Hepatic stellate cell (primary cell): Measurements from ENCODE around the gene FAM47B.

Source experiments
- DNase-seq: peaks from one replicate; pipeline ENCODE4 v3.0.0; 2011; ENCODE audit warnings: low spot score

Gene FAM47B

DNA sequence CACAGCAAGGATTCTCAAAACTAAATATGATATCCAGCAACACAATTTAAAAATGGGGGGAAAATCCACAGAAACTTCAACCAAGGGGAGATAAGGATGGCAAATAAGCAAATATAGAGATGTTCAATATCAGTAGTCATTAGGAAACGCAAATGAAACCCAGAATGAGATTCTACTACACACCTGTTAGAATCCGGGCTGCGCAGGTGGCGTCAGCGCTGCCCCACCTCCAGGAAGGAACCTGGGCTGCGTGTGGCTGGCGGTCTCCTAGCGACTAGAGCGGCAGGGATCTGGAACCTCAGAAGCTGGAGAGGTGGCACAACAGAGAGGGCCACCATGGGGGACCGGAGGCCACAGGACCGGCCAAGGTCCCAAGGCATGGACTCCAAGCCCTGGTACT is at the start of gene FAM47B:
FAM47B (plus strand) TSS at position 301 of the 400 bp plus-strand sequence; CDS start at position 337, 36 bp downstream.
- no peak for DNase-seq

DNA sequence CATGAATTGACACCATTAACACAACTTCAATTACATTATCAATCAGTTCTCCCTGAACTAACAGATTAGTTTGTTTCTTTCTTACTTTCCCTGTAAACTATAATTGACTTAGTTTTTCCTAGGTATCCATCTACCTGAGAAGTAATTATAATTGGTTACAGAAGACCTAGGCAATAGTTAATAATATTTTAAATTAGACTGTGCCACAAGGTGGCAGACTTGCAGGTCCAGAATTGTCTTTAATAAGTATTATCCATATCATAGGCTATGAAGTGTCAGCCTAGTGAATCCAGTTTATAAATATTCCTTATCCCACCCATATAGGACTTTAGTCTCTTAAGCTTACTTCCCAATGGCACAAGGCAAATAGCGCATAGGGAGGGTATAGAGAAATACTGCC is 48.9 kb upstream of the FAM47B start:
- no peak for DNase-seq

DNA sequence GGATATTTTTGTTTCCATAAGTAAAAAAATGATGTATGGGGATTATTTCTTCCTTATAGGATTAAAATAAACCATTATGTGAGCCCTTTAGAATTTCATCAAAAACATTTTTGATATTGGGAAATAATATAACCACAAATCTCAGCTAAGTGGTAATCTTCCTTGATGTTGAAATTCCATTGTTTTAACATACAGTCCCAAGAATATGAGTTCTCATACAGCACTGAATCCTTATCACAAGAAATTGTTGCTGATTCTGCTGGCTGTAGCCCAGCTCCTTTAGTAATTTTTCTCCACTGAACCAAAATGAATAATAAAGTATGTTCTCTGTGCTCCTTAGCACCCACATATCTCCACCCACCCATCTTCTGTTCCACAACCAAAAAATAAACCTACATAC is 41.9 kb upstream of the FAM47B start:
- DNase-seq: no peak

DNA sequence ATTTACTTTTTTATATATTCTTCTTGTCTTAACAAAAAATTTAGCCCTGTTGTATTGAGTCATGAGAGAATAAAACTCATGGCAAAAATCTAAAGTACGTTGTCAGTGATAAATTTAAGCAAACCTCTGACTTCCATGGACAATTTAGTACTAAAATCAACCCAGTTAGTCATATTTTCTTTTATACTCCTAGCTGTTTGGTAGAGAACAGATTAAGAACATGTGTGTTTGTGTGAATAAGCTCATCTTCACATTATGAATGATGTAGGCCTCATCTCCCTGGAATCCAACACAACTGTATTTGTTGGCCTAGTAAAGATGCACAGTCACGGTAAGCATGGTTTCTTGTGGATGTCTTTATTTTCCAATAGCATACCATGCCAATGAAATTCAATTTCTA is 40.8 kb upstream of the FAM47B start:
- DNase-seq: no peak

DNA sequence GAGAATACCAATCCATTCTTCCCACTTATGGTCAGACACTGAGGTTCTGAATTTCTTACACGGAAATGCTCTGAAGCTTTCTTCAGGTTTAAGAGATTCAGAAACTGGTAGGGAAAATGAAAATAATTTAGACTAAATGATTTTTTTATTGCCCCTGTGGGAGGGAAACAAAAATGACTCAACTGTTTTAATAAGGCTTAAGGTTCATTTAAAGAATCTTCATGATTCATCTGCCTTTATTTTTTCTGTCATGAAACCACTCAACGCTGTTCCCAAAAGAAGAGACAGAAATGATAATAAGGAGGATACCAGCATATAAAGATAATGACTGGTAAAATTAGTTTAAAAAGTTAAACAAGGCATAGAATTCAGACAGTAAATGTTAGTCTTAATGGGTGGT is 39.3 kb upstream of the FAM47B start:
- DNase-seq: no peak

DNA sequence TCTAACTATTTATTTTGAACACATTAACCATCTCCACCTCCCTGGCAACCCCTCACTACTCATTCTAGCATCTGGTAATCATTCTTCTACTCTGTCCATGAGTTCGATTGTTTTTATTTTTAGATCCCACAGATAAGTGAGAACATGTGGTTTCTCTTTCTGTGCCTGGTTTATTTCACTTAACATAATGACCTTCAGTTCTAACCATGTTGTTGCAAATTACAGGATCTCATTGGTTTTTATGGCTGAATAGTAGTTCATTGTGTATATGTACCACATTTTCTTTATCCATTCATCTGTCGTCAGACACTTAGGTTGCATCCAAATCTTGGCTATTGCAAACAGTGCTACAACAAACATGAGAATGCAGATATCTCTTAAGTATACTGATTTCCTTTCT is 33.4 kb upstream of the FAM47B start:
- DNase-seq: no peak

DNA sequence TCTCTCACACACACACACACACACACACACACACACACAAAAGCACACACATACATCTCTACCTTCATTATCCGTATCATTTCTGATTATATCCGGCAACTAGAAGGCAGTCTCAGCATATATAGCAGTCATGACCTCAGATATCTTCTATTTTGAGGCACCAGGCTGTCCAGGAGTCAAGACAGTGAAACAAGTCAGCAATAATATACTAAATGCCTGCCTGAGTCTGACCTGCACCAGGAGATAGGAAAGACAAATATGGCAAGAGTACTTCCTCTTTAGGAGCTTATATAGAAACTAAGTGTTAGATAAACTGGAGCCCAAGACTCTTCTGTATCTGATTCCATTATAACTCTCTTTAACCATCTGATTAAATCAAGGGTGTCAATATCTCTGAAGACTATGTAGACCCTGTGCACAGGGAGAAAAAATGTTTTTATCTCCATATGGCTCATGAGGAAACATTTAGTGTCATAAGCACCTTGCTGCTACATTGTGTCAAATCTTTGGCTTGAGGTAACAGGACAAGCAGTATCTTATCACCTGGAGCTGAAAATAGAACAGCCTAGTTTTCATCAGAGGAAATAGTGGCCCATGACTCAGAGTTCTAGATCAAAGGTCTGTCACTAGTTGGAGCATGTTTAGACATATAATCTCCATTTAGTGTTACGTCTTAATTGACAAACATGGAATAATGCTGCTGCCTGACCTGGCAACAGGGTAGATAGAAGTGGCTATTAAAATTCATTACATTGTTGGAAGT is 27.0 kb upstream of the FAM47B start:
- DNase-seq: no peak

DNA sequence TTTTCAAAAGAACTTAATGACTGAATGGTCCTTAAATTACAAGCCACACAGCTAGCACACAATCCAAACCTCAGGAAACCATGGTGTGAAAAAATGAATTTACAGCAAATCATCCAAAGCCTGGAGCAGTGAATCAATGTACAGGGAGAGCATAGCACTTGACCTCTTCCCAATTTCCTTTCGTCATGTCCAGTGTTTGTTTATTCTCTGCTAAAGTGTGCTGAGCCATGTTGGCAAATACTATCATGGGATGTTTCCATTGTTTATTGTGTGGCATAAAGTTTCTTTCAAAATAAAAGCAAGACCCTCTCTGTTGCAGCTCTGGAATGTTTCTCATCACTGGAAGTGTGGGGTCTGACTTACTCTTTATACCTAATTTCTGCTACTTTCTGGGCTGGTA is 25.4 kb upstream of the FAM47B start:
- DNase-seq: no peak

DNA sequence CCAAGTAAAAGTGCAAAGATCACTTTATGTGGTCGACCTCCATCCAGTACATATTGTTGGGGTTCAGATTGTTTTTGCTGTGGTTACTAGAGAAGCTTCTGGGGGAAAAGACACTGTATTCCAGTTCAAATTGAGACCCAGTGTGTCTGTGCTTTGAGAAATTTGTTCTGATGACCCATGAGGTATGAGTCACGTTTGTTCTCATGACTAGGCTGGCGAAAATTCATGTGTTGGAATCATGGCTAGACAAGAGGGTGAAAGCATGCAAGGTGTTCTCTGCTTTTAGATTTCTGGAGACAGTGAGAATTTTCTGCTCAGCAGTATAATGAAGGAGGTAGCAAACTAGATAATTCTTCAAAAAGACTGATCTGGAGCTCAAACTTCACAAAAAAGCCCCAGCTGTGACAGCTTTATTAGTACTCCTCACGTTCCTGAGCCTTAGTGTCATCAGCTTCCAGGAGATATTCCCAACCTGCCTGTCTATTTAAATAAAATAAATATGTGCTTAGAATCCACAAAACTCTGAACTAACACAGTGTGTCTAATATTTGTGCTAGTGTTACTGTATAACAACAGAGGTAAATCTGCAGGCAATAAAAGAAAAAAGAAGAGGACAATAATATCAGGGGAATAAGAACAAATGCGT is 24.4 kb upstream of the FAM47B start:
- peak; percentile 11 for DNase-seq

DNA sequence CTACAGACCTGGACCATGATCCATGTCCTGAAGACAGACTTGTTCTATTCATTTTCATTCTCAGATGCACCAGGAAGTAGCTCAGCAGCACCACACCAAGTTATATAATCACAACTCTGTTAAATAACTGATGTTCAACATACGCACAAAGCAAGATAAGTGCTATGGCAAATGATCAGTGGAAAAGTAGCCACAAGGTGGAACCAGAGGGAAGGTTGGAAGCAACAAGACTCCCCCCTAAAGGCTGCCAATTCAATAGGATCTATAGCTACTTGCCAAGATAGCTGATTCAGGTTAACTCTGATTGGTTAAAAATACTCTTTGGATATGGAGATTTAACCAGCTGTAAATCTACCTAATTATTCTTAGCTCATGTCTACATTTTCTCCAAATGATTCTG is 23.7 kb upstream of the FAM47B start:
- no peak for DNase-seq

DNA sequence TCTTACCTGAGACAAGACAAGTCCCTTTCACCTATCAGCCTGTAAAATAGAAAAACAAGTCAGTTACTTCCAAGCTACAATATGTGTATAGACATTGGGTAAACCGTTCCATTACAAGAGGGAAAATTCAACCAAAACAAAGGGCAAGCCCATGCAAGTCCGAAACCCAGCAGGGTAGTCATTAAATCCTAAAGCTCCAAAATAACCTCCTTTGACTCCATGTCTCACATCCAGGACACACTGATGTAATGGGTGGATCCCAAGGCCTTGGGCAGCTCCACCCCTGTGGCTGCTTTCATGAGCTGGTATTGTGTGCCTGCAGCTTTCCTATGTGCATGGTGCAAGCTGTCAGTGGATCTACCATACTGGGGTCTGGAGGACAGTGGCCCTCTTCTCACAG is 14.7 kb upstream of the FAM47B start:
- DNase-seq: no peak

DNA sequence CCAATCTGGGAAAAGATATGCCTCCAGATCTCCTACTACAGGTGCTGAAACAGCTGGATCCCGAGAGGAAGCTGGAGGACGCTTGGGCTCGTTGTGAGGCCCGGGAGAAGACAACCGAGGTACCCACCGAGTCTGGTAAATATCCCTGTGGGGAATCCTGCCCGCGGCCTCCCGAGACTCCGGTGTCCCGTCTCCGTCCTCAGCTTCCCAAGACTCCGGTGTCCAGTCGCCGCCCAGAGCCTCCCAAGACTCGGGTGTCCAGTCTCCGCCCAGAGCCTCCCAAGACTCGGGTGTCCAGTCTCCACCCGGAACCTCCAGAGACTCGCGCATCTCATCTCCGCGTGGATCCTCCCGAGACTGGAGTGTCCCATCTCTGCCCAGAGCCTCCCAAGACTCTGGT is 639 bp downstream of the FAM47B start:
- no peak for DNase-seq

DNA sequence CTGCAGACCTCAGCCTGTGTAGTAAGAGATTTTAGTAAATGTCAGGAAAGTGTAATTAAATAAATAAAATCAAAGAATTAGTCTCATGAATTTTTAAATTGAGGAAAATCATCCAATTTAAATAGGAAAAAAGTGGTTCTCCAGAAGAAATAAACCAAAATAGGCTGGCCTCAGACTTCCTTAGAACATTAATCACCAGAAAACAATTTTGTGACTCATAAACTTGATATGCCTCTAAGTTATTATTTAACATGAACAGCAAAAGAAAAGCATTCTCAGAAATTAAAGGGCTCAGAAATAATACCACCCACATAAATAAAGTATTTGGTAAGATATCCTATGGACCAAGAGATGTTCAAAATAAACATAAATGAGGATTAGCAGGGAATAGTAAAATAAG is 14.3 kb downstream of the FAM47B start:
- DNase-seq: peak; percentile 36

DNA sequence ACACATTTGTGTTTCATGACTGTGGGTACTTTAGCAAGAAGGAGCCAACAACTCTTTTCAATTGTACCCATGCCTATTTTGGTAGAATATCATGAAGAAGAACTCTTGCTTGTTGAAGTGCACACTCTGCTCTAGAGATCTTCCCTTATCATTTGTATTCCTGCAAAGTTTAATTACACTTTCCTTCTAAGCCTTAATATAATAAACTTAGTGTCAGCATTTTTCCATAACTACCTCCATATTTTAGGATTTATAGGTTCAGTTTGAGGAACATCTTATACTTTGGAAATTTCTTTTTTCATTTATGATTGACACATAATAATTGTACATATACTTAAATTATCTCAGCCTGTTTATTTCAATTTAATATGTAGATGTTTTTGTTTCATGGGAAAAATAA is 19.1 kb downstream of the FAM47B start:
- no peak for DNase-seq

DNA sequence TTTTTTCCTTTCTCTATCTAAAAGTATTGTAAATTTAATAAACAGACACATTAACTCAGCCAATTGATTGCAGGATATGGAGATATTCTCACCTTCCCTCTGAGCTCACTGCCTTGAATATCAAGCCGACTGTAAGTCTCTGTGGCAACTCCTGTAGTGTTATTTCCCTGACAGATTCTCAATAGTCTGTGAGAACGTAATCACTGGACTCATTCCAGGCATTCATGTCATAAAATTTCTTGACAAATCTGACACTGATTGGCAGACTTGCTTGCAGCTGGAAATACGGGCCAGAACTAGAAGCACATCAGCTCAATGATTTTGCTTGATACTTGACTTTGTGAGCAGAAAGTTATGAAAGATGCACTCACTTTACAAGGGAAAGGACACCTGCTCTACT is 29.6 kb downstream of the FAM47B start:
- no peak for DNase-seq

DNA sequence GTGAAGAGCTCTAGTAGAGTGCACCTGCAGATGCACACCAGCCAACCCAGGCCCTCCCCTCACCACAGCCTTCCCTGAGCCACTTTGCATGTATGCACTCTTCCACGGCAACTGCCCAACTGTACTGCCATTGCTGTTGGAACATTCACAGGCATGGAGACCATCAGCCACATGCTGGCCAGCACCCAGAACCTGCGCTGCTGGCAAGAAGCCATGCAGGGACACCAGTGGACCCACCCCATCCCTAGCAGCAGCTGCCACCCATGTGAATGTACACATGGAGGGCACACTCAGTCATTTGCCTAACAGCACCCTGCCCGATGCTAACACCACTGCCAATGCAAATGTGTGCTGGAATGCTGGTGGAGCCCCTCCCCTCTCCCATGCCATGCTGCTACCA is 35.6 kb downstream of the FAM47B start:
- DNase-seq: no peak

DNA sequence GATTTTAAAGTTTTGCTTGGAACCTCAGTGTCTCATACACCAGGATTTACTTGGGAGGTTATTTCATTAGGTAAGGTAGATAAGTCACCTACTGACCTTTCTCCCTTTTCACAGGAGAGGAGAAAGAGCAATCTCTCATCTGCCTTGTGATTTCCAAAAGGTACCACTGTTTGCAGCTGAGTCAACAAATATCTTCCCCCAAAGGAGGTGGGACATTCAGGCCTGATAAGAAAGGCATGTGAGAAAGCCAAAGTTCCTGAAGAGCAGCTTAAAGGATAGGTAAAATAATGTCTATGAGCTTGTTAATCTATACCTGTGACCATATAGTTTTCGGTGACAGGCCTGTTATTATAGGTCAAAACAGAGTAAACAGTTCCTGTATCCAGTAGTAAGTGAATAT is 45.0 kb downstream of the FAM47B start:
- DNase-seq: no peak
